GM12891 (cell line): ENCODE data around the gene KANSL1.

Source experiments
- POLR2A ChIP-seq: IDR thresholded peaks from 2 replicates; pipeline ENCODE4 v1.6.1; 2011; ENCODE audit warnings: low read depth, low read length, control low read depth
- POLR2AphosphoS5 ChIP-seq: IDR thresholded peaks from 2 replicates; pipeline ENCODE4 v1.6.1; 2011; ENCODE audit warnings: low read depth, low read length, control low read depth
- POU2F2 ChIP-seq: IDR thresholded peaks from 2 replicates; pipeline ENCODE4 v1.6.1; 2011; ENCODE audit warnings: low read depth, mild to moderate bottlenecking, control low read depth, low read length, moderate library complexity
- SPI1 ChIP-seq: IDR thresholded peaks from 2 replicates; pipeline ENCODE4 v1.6.1; 2011; ENCODE audit warnings: low read depth, low read length, control low read depth
- TAF1 ChIP-seq: IDR thresholded peaks from 2 replicates; pipeline ENCODE4 v1.6.1; 2011; ENCODE audit warnings: low read depth, low read length, control low read depth

GRCh38 chr17:46129302-46129701 is 63.9 kb downstream of the KANSL1 start:
- TF ChIP-seq POU2F2 (no peak), POLR2A (no peak), POLR2AphosphoS5 (no peak), TAF1 (no peak), SPI1 (no peak)
